IPS-18a (cell line): ENCODE results near the gene THAP7.
"Not testable (repeated sequence)": the region's sequence is repeated elsewhere in the genome, so short reads cannot be mapped to it uniquely, and the experiment has no call there.

Experiments
- H3K27ac ChIP-seq: one replicate; pipeline ENCODE4 v1.5.1; 2013; ENCODE audit warnings: low read length
- H3K27me3 ChIP-seq: one replicate; pipeline ENCODE4 v1.6.1; 2013; ENCODE audit warnings: mild to moderate bottlenecking, low read length; ENCODE audit not compliant: control insufficient read depth, insufficient read depth
- H3K36me3 ChIP-seq: one replicate; pipeline ENCODE4 v1.6.1; 2013; ENCODE audit warnings: low read depth, low read length; ENCODE audit not compliant: control insufficient read depth
- H3K4me1 ChIP-seq: one replicate; pipeline ENCODE4 v1.6.1; 2013; ENCODE audit warnings: low read depth, low read length; ENCODE audit not compliant: control insufficient read depth
- H3K4me3 ChIP-seq: one replicate; pipeline ENCODE4 v1.5.1; 2013; ENCODE audit warnings: low read length
- H3K9ac ChIP-seq: one replicate; pipeline ENCODE4 v1.6.1; 2013; ENCODE audit warnings: mild to moderate bottlenecking, low read length, moderate library complexity
- H3K9me3 ChIP-seq: one replicate; pipeline ENCODE4 v1.6.1; 2013; ENCODE audit warnings: low read depth, low read length; ENCODE audit not compliant: control insufficient read depth

THAP7 gene

DNA sequence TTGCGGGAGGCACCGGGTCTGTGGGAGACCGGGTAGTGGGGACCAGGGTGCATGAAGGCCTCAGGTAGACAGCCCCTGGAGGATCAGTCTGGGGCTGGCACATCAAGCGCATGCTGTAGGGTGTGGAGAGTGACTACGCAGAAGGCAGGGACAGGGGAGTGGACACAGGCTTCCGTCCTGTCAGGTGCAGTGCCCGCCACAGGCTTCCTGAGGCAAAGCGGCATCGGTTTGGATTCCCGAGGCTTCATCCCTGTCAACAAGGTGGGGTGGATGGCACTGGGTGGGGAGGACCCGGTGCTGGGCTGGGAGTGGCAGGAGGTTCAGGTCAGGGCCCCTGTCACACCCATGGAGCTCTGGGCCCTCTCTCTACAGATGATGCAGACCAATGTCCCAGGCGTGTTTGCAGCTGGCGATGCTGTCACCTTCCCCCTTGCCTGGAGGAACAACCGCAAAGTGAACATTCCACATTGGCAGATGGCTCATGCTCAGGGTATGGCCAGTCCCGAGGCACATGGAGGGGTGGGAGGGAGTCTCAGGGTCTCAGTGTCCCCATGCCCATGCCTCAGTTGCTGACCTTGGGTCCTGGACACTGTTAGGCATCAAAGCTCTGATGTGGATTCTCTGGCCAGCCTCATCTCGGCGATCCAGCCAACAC, 24.3 kb downstream of the THAP7 start:
- Histone ChIP-seq H3K9me3 (peaks cover 7% of the 10 kb centered on the region), H3K4me1 (peaks cover 6% of the 10 kb centered on the region), H3K36me3 (no peaks in the 10 kb centered on the region), H3K27ac (no peak overlapping the region), H3K9ac (no peak overlapping the region), H3K4me3 (no peak overlapping the region), H3K27me3 (peaks cover 13% of the 10 kb centered on the region)

DNA sequence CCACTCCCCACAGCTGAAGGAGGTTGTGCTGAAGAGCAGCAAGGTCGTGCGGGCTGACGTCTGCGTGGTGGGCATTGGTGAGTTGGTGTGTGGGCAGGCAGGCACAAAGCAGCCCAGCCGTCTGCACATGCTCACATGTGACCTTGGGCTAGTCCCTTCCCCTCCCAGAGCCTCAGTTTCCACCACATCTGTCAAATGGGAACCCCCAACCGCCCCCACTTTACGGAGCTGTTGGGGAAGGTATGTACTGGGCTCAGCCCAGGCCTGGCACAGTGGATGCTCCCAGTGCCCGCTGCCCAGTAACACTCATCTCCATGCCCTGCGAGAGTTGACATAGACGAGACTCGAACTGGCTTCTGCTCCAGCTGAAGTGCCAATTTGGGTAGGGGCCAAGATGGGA, 24.9 kb downstream of the THAP7 start:
- peaks cover 13% of the 10 kb centered on the region for H3K27me3 ChIP-seq

GRCh38 chr22:20976291-20976877, 25.5 kb downstream of the THAP7 start:
- Histone ChIP-seq H3K27ac (no peak overlapping the region), H3K9ac (no peak overlapping the region), H3K36me3 (no peaks in the 10 kb centered on the region), H3K4me3 (no peak overlapping the region), H3K9me3 (peaks cover 7% of the 10 kb centered on the region), H3K27me3 (peaks cover 13% of the 10 kb centered on the region), H3K4me1 (peaks cover 8% of the 10 kb centered on the region)

More for the DNA sequence above, 24.9 kb downstream of the THAP7 start:
- no peak overlapping the region for H3K4me3 ChIP-seq
- no peak overlapping the region for H3K27ac ChIP-seq
- peaks cover 6% of the 10 kb centered on the region for H3K4me1 ChIP-seq
- H3K9ac ChIP-seq: no peak overlapping the region
- peaks cover 7% of the 10 kb centered on the region for H3K9me3 ChIP-seq
- no peaks in the 10 kb centered on the region for H3K36me3 ChIP-seq

- Histone ChIP-seq H3K4me1 (peaks cover 11% of the 10 kb centered on the region), H3K4me3 (no peak overlapping the region), H3K27ac (no peak overlapping the region), H3K9ac (no peak overlapping the region), H3K27me3 (peaks cover 13% of the 10 kb centered on the region), H3K9me3 (peaks cover 7% of the 10 kb centered on the region), H3K36me3 (no peaks in the 10 kb centered on the region)
Measured at GRCh38 chr22:20975541-20976290, 26.2 kb downstream of the THAP7 start.

GRCh38 chr22:20974336-20974955, 27.5 kb downstream of the THAP7 start:
- H3K9ac ChIP-seq: no peak overlapping the region
- H3K9me3 ChIP-seq: peaks cover 7% of the 10 kb centered on the region
- no peaks in the 10 kb centered on the region for H3K36me3 ChIP-seq
- peaks cover 12% of the 10 kb centered on the region for H3K4me1 ChIP-seq
- no peak overlapping the region for H3K27ac ChIP-seq
- H3K4me3 ChIP-seq: no peak overlapping the region
- peaks cover 11% of the 10 kb centered on the region for H3K27me3 ChIP-seq

GRCh38 chr22:20973634-20974286, 28.2 kb downstream of the THAP7 start:
- H3K36me3 ChIP-seq: no peaks in the 10 kb centered on the region
- H3K9me3 ChIP-seq: peaks cover 6% of the 10 kb centered on the region
- no peak overlapping the region for H3K9ac ChIP-seq
- peaks cover 12% of the 10 kb centered on the region for H3K4me1 ChIP-seq
- H3K27me3 ChIP-seq: peaks cover 15% of the 10 kb centered on the region
- no peak overlapping the region for H3K27ac ChIP-seq
- H3K4me3 ChIP-seq: no peak overlapping the region

DNA sequence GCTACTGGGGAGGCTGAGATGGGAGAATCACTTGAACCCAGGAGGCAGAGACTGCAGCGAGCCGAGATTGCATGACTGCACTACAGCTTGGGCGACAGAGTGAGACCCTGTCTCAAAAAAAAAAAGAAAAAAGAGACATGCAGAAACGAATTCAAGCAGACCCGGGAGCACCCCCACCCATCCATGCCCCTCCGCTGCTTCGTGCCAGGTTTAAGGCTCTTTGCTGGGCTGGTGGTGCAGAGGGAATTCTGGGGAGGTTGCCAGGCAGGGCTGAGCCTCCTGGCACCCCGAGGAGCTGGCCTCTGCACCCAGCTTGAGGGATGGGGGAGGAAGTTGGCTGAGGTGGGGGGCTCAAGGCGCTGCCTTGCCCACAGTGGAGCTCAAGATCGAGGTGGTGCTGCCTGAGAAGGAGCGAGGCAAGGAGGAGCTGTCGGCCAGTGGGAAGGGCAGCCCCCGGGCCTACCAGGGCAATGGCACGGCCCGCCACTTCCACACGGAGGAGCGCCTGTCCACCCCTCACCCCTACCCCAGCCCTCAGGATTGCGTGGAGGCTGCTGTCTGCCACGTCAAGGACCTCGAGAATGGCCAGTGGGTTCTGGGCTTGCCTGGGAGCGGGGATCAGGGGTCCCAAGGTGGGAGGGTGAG, 28.9 kb downstream of the THAP7 start:
- Histone ChIP-seq H3K36me3 (no peaks in the 10 kb centered on the region), H3K9ac (no peak overlapping the region), H3K4me1 (peaks cover 12% of the 10 kb centered on the region), H3K9me3 (no peaks in the 10 kb centered on the region), H3K27me3 (peaks cover 16% of the 10 kb centered on the region), H3K4me3 (no peak overlapping the region), H3K27ac (no peak overlapping the region)

DNA sequence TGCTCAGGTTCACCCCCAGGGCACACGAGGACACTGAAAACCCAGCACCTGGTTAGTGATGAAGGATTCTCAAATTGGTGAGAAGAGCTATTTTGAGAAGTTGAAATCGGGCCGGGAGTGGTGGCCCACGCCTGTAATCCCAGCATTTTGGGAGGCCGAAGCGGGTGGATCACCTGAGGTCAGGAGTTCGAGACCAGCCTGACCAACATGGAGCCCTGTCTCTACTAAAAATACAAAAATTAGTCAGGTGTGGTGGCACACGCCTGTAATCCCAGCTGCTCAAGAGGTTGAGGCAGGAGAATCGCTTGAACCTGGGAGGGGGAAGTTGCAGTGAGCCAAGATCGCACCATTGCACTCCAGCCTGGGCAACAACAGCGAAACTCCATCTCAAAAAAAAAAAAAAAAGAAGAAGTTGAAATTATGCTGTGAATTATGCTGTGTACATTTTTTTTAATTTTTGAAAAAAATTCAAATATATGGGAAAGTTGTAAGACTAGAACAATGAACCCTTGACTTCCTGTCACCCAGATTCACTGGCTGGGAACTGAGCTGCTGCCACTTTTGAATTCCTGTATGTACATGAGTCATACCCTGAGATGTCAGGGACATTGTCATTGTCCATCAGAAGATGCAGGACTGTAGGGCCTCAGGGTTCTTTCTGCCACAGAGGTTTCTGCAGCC, 29.8 kb downstream of the THAP7 start:
- H3K36me3 ChIP-seq, H3K4me3 ChIP-seq, H3K9ac ChIP-seq, H3K9me3 ChIP-seq, H3K27ac ChIP-seq: not testable (repeated sequence)
- H3K4me1 ChIP-seq: peaks cover 19% of the 10 kb centered on the region
- peaks cover 23% of the 10 kb centered on the region for H3K27me3 ChIP-seq

GRCh38 chr22:20970939-20971657, 30.8 kb downstream of the THAP7 start:
- H3K27me3 ChIP-seq: peaks cover 34% of the 10 kb centered on the region
- no peak overlapping the region for H3K9ac ChIP-seq
- no peak overlapping the region for H3K4me3 ChIP-seq
- H3K9me3 ChIP-seq: no peaks in the 10 kb centered on the region
- peaks cover 19% of the 10 kb centered on the region for H3K4me1 ChIP-seq
- no peaks in the 10 kb centered on the region for H3K36me3 ChIP-seq
- H3K27ac ChIP-seq: no peak overlapping the region

- Histone ChIP-seq H3K9me3 (no peaks in the 10 kb centered on the region), H3K4me1 (peaks cover 25% of the 10 kb centered on the region), H3K9ac (no peak overlapping the region), H3K36me3 (no peaks in the 10 kb centered on the region), H3K27ac (no peak overlapping the region), H3K4me3 (no peak overlapping the region), H3K27me3 (peaks cover 59% of the 10 kb centered on the region)
Measured at GRCh38 chr22:20968281-20968977, 33.5 kb downstream of the THAP7 start.
